GM21423 (cell line): ENCODE results near the gene CHML.
A peak's percentile ranks its signal among the peaks of the same experiment; 100 is the strongest.

ENCODE experiments used
- ATAC-seq: cut with Tn5 transposase; IDR thresholded peaks from one replicate; pipeline ENCODE4 v1.9.1; 2021; ENCODE audit warnings: mild to moderate bottlenecking, moderate library complexity; ENCODE audit not compliant: unreplicated experiment

CHML gene

GRCh38 chr1:241624935-241625334, 15.2 kb downstream of the CHML start:
- no peak for ATAC-seq

GRCh38 chr1:241622669-241623068, 17.5 kb downstream of the CHML start:
- ATAC-seq = no peak

GRCh38 chr1:241617426-241617825, 22.7 kb downstream of the CHML start:
- ATAC-seq = no peak

GRCh38 chr1:241615043-241615974, 24.9 kb downstream of the CHML start:
- no peak for ATAC-seq

GRCh38 chr1:241614572-241614971, 25.6 kb downstream of the CHML start:
- ATAC-seq = no peak

GRCh38 chr1:241614144-241614543, 26.0 kb downstream of the CHML start:
- ATAC-seq = no peak

GRCh38 chr1:241612533-241613477, 27.4 kb downstream of the CHML start:
- no peak for ATAC-seq

GRCh38 chr1:241611736-241612135, 28.4 kb downstream of the CHML start:
- ATAC-seq = no peak

- ATAC-seq = peak; percentile 90
Observed at GRCh38 chr1:241611063-241611462, 29.1 kb downstream of the CHML start.

- ATAC-seq = no peak
Observed at GRCh38 chr1:241610056-241610815, 29.9 kb downstream of the CHML start.

- no peak for ATAC-seq
Observed at GRCh38 chr1:241608379-241609033, 31.7 kb downstream of the CHML start.

GRCh38 chr1:241607497-241607896, 32.7 kb downstream of the CHML start:
- no peak for ATAC-seq

- ATAC-seq = no peak
Observed at GRCh38 chr1:241606544-241606943, 33.6 kb downstream of the CHML start.

- ATAC-seq = no peak
Observed at GRCh38 chr1:241605146-241605805, 34.9 kb downstream of the CHML start.

- no peak for ATAC-seq
Observed at GRCh38 chr1:241603731-241604245, 36.4 kb downstream of the CHML start.

GRCh38 chr1:241600496-241600901, 39.7 kb downstream of the CHML start:
- ATAC-seq = peak; percentile 82

- ATAC-seq = no peak
Observed at GRCh38 chr1:241598249-241598648, 41.9 kb downstream of the CHML start.

GRCh38 chr1:241596633-241597032, 43.5 kb downstream of the CHML start:
- peak; percentile 23 for ATAC-seq

- ATAC-seq = no peak
Observed at GRCh38 chr1:241593186-241593585, 47.0 kb downstream of the CHML start.
